GM12875 (cell line): ENCODE data around the gene DPH5.
"Not testable (repeated sequence)": the region's sequence is repeated elsewhere in the genome, so short reads cannot be mapped to it uniquely, and the experiment has no call there.

Source experiments
- H3K4me3 ChIP-seq: one replicate; pipeline ENCODE4 v1.5.1; 2011; ENCODE audit warnings: low read depth, low read length, control low read depth
- CTCF ChIP-seq: IDR thresholded peaks from 2 replicates; pipeline ENCODE4 v1.5.1; 2011; ENCODE audit warnings: low read depth, mild to moderate bottlenecking, control low read depth, inconsistent platforms, low read length, moderate library complexity, borderline replicate concordance; ENCODE audit not compliant: insufficient read depth

DPH5 gene

DNA sequence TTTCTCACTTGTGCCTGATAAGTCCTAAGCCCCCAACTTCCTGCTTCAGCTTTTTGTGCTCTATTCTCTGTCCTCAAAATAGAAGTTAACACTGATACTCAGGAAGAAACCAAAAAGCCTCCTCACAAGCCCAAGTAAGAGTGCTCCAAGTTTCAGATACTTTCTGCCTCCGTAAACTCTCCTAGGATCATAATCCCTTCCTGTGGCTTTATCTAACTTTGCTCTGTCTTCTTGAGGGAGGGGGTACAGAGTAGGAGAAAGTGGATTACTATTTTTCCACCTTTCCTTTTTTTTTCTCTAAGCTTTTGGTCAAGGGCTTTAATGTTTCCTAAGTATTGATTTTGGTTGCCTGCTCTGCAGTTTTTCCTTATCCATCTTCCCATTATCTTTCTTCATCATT is 54.6 kb downstream of the DPH5 start:
- H3K4me3 ChIP-seq, result no peak overlapping the region
- TF ChIP-seq CTCF, result no peak

DNA sequence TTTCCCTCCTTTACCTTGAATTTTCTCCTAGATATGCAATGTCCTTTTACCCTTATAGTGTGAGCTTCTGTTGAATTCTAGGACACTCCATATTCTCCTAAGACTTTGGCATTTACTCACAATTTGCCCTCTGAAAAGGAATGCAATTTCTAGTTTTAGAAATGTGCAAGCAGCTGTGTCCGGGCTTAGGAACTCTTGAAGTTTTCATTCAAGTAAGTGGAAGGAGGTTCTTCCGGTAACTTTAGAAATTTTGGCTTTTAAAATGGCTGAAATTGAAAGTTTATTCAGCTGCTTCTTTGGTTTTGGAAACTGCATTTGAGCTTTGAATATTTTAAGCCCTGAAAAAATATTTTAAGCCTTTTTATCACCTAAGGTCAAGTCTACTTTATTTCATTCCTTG is 56.3 kb downstream of the DPH5 start:
- no peak overlapping the region for H3K4me3 ChIP-seq
- TF ChIP-seq CTCF, result no peak

DNA sequence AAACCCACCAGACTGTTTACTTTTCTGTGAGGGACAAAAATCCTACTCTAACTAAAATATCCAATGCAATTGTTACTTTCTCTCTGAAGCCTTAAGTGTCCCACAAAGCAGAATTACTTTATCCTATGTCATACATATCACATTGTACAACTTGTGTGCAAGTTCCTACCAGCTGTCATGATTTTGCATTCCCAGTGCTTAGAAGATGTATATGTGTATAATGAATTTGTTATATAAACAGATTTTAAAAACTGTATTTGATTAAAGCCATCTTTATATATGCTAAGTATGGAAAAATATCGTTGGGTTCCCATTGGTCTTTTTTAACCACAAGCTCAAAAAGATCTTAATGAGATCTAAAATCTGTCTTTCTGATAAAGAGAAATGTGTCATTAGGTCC is 57.0 kb downstream of the DPH5 start:
- no peak for TF ChIP-seq CTCF

DNA sequence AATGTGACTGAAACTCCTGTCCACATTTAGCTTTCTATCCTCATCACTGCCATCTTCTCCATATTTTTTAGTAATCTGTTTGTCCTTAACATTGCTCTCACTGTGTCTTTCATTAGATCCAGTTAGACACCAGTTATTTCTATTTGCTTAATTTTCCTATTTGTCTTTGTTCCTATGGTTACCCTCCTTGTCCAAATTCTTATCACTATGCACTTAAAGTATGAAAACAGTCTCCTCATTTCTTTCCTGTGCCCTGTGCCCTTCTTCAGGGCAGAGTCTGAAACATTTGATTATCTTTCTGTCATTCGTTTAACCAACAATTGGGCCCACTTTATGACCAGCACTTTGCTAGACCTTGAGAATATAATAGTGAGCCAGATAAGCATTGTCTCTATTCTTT is 65.5 kb downstream of the DPH5 start:
- no peak for TF ChIP-seq CTCF
- no peak overlapping the region for H3K4me3 ChIP-seq

More for the DNA sequence above, 57.0 kb downstream of the DPH5 start:
- H3K4me3 ChIP-seq, result no peak overlapping the region

DNA sequence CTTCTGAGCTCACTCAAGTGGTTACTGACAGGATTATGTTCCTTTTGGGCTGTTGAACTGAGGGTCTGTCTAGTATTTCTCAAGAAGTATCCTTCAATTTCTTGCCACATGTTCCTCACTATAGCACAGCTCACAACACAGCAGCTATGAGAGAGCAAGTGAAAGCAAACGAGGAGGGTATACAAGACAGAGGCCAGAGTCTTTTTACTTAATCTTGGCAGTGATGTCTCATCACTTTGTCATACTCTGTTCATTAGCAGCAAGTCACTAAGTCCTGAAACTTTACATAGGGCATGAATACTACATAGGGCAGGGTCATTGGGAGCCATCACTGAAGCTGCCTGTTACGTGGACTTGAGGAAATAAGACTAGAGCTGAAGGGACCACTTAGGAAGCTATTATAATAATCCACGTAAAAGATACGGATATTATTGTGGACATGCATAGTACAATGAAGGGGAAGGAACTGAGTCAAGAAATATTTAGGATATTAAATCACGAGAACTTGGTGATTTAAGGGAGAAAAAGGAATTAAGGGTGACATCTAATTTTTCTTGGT is 66.0 kb downstream of the DPH5 start:
- H3K4me3 ChIP-seq, result no peak overlapping the region
- TF ChIP-seq CTCF, result no peak

GRCh38 chr1:100955322-100955721 is 70.3 kb downstream of the DPH5 start:
- H3K4me3 ChIP-seq, result no peak overlapping the region
- no peak for TF ChIP-seq CTCF

- no peak for TF ChIP-seq CTCF
- H3K4me3 ChIP-seq, result no peak overlapping the region
Observed at GRCh38 chr1:100953960-100954730, 71.4 kb downstream of the DPH5 start.

- not testable (repeated sequence) for H3K4me3 ChIP-seq
Observed at GRCh38 chr1:100952970-100953369, 72.6 kb downstream of the DPH5 start.
